HL-60 (cell line): ENCODE results near the gene GDPD5.

ENCODE experiments used
- GABPA ChIP-seq: IDR thresholded peaks from 2 replicates; pipeline ENCODE4 v1.6.1; 2012; ENCODE audit warnings: low read depth
- POLR2AphosphoS5 ChIP-seq: IDR thresholded peaks from 2 replicates; pipeline ENCODE4 v1.6.1; 2012; ENCODE audit warnings: low read depth
- SPI1 ChIP-seq: IDR thresholded peaks from 2 replicates; pipeline ENCODE4 v1.6.1; 2012; ENCODE audit warnings: low read depth, mild to moderate bottlenecking, borderline replicate concordance
- TF ChIP-seq, protein P1 (sequence below): IDR thresholded peaks from 2 replicates; pipeline ENCODE4 v1.6.1; 2012; ENCODE audit warnings: low read depth; ENCODE audit not compliant: insufficient replicate concordance
- TF ChIP-seq, protein P2 (sequence below): IDR thresholded peaks from one replicate; pipeline ENCODE4 v1.5.1; 2011; ENCODE audit warnings: low read length, control low read depth, inconsistent platforms; ENCODE audit not compliant: insufficient read depth

DNA sequence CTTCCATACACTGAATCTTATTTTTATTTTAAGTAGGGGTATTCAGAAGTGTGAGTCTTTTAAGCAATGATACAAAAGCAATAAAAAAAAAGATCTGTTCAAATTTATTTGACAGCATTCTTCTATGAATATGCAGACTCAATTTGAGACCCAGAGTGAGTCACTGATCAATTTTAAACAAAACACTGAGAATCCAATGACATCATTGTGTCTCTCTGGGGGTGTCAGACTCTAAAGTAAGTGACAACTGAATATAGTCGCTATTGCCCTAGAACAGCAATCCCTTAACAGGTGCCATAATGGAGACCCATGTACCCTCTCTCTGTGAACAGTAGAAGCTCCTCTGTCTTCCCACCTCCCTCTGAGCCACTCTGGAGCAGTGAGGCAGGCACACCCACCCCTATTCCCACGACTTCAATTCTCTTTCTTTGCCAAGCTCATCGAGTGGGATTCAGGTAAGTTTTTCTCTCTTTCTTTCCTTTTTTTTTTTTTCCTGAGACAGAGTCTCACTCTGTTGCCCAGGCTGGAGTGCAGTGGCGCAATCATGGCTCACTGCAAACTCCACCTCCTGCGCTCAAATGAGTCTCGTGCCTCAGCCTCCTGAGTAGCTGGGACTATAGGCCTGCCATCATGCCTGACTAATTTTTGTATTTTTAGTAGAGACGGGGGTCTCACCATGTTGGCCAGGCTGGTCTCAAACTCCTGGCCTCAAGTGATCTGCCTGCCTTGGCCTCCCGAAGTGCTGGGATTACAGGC, 131.5 kb downstream of the GDPD5 start:
- TF ChIP-seq, protein P1, sequence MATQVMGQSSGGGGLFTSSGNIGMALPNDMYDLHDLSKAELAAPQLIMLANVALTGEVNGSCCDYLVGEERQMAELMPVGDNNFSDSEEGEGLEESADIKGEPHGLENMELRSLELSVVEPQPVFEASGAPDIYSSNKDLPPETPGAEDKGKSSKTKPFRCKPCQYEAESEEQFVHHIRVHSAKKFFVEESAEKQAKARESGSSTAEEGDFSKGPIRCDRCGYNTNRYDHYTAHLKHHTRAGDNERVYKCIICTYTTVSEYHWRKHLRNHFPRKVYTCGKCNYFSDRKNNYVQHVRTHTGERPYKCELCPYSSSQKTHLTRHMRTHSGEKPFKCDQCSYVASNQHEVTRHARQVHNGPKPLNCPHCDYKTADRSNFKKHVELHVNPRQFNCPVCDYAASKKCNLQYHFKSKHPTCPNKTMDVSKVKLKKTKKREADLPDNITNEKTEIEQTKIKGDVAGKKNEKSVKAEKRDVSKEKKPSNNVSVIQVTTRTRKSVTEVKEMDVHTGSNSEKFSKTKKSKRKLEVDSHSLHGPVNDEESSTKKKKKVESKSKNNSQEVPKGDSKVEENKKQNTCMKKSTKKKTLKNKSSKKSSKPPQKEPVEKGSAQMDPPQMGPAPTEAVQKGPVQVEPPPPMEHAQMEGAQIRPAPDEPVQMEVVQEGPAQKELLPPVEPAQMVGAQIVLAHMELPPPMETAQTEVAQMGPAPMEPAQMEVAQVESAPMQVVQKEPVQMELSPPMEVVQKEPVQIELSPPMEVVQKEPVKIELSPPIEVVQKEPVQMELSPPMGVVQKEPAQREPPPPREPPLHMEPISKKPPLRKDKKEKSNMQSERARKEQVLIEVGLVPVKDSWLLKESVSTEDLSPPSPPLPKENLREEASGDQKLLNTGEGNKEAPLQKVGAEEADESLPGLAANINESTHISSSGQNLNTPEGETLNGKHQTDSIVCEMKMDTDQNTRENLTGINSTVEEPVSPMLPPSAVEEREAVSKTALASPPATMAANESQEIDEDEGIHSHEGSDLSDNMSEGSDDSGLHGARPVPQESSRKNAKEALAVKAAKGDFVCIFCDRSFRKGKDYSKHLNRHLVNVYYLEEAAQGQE, result no peak
- TF ChIP-seq, protein P2, sequence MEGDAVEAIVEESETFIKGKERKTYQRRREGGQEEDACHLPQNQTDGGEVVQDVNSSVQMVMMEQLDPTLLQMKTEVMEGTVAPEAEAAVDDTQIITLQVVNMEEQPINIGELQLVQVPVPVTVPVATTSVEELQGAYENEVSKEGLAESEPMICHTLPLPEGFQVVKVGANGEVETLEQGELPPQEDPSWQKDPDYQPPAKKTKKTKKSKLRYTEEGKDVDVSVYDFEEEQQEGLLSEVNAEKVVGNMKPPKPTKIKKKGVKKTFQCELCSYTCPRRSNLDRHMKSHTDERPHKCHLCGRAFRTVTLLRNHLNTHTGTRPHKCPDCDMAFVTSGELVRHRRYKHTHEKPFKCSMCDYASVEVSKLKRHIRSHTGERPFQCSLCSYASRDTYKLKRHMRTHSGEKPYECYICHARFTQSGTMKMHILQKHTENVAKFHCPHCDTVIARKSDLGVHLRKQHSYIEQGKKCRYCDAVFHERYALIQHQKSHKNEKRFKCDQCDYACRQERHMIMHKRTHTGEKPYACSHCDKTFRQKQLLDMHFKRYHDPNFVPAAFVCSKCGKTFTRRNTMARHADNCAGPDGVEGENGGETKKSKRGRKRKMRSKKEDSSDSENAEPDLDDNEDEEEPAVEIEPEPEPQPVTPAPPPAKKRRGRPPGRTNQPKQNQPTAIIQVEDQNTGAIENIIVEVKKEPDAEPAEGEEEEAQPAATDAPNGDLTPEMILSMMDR, result no peak
- no peak for TF ChIP-seq POLR2AphosphoS5
- no peak for TF ChIP-seq SPI1
- no peak for TF ChIP-seq GABPA
